ENCODE results near the gene IP6K1. TPM values are rescaled to one million over a fixed set of nuclear protein-coding genes. Genes with fewer than 3 reads are reported as not detected.
A peak's percentile ranks its signal among the peaks of the same experiment; 100 is the strongest.

IP6K1 gene
- total and polyA plus RNA-seq, 10 of the 15 experiments (the other 5 are each of a cell fraction or from before 2014, with no cell fraction given), result 1.3 to 30.6 (median 18.2) TPM

DNA sequence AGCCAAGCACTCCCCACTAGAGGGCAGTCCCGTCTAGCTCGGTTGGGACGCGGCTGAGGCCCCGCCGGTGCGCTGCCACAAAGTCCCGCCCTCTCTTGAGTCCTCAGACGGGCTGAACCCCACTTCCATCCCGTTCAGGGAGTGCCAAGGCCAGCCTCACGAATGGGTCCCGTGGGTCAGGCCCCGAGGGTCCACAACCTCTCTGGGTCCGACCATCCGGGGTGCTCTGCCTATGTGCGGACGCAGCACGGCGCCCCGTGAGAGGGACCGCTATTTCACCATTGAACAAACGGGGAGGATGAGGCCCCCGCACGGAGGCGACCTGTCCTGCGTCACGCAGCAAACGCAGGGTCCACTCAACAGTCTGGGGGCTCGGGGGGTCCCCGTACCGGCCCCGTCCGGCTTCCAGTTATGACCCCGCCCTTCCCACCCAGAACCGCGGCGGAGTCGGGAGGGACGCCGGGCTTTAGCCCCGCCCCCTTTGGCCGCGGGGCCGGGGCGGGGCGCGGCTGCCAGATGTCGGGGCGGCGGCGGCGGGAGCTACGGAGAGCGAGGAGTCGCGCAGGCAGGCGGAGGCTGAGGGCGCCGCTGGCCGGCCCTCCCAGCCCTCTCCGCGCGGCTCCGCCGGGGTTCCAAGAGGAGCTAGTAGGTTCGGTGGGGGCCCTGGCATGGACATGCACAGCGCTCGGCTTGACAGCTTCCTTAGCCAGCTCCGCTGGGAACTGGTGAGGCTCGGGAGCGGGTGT is 16.6 kb upstream of the IP6K1 start, which contains the start of gene INKA1 (continued):
- TF ChIP-seq EGR1 (IDR thresholded peaks at IDR 0.05; ENCODE audit: borderline replicate concordance in 1 of 2, low read depth in 2 of 2, low read length in 2 of 2), result 0 out of 3 replicates have a peak, but pooled peaks of 1 of the 2 experiments have one; percentile 24
- TF ChIP-seq CREM (IDR thresholded peaks at IDR 0.05; ENCODE audit: low read depth), result peak; percentile 20; the same call in 1 of the 2 replicates
- TF ChIP-seq NR2C1 (IDR thresholded peaks at IDR 0.05), result no peak
- TF ChIP-seq IKZF1 (conservative IDR thresholded peaks at IDR 0.05), result peak; percentile 80; the same call in 1 of the 2 replicates
- TF ChIP-seq BACH1 (IDR thresholded peaks at IDR 0.05; ENCODE audit: borderline replicate concordance), result peak; percentile 74
- 0 out of 2 replicates have a peak, but pooled peaks have one; percentile 14 for TF ChIP-seq POLR2AphosphoS5 (IDR thresholded peaks at IDR 0.05; ENCODE audit: low read length)
- TF ChIP-seq BHLHE40 (IDR thresholded peaks at IDR 0.05; ENCODE audit: borderline replicate concordance in 1 of 2, low read depth in 2 of 2, low read length in 1 of 2), result peak in 1 of 2 experiments; percentile 51; a peak in 2 of 4 replicates
- peak; percentile 81 for TF ChIP-seq RAD21 (IDR thresholded peaks at IDR 0.05; ENCODE audit: insufficient read depth, low read depth, low read length)

DNA sequence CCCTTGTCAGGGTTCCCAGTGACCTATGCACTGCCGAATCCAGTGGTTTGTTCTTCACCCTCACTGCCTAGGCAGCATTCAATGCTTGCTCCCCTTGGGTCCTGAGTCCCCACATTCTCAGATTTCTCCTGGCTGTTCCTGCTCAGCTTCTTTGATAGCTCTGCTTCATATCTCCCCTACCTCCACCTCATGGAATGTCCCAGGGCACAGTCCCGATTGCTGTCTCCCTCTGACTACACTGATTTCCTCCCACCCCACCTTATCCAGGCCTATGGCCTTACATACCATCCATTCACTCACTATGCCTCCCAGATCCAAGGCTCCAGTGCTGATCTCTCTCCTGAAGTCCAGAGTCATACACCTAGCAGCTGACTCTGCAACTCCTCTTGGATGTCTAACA is 14.8 kb upstream of the IP6K1 start:
- WGBS (ENCODE audit: insufficient coverage, insufficient replicate concordance, low lambda C conversion rate, missing lambda C conversion rate), result 31% methylated on average over 2 of the region's 2 CpGs
- peaks cover 23% of the 10 kb centered on the region for H3K4me1 ChIP-seq (ENCODE audit: control insufficient read depth, insufficient read depth, low read length)

More for the DNA sequence above, 14.8 kb upstream of the IP6K1 start:
- POLR2A ChIA-PET, result no interaction called here
- CTCF ChIA-PET, result interaction anchor here (1.9 to 12.0 kb wide), 6 partner anchors 13 to 106 kb away, joined by 6 to 327 read pairs (median 44); partner anchors contain the start of genes MST1R and UBA7
- SMC1A ChIA-PET (ENCODE audit: uncharacterized antibody, unreplicated experiment), result interaction anchor here (2.9 to 9.4 kb wide), 2 partner anchors 12 to 38 kb away, joined by 23 to 146 read pairs; partner anchors contain the start of gene UBA7
- Histone ChIP-seq H3K4me2 (ENCODE audit: control insufficient read depth, insufficient read depth) (no peak overlapping the region), H3K27ac (ENCODE audit: control insufficient read depth, insufficient read depth) (no peak overlapping the region), H3K36me3 (ENCODE audit: control insufficient read depth in 2 of 2, insufficient read depth in 2 of 2, low read length in 1 of 2) (no peaks in the 10 kb centered on the region), H3K79me2 (ENCODE audit: control insufficient read depth, insufficient read depth, low read length) (no peaks in the 10 kb centered on the region), H3K27me3 (replicated peaks in 1 of 2; ENCODE audit: control insufficient read depth in 2 of 2, insufficient read depth in 2 of 2, low read length in 1 of 2) (no peaks in the 10 kb centered on the region; a peak in 1 of 4 replicates), H2AFZ (ENCODE audit: control insufficient read depth, low read depth, low read length) (no peak overlapping the region), H3K4me3 (no peak overlapping the region), H4K20me1 (ENCODE audit: control insufficient read depth, insufficient read depth) (no peaks in the 10 kb centered on the region), H3K9me3 (replicated peaks; ENCODE audit: control insufficient read depth, insufficient read depth, low read length) (no peaks in the 10 kb centered on the region), H3K9ac (ENCODE audit: control insufficient read depth, insufficient read depth, low read length) (no peak overlapping the region)
- ATAC-seq (no peak), FAIRE-seq (no peak), DNase-seq (ENCODE audit: low read depth, low spot score) (no peak)
- intact Hi-C loops (cut with micrococcal nuclease; ENCODE audit: unreplicated experiment) (no loop called here), in situ Hi-C loops (cut with MboI) (loop anchor here (5.0 kb wide), 1 partner anchor 106 kb away; no protein-coding TSS in a partner anchor)
- no peak for TF ChIP-seq WRNIP1 (IDR thresholded peaks at IDR 0.05; ENCODE audit: borderline replicate concordance, low read depth, low read length)
- no TSS peak for BruUV-seq (replicated peaks)
- RAD21 ChIA-PET (ENCODE audit: unreplicated experiment), result interaction anchor here (8.0 kb wide), 1 partner anchor 39 kb away, joined by 182 read pairs; no protein-coding TSS in a partner anchor
